ENCODE measurements around the gene SEC23IP.
A peak's percentile ranks its signal among the peaks of the same experiment; 100 is the strongest.
"Not testable (repeated sequence)": the region's sequence is repeated elsewhere in the genome, so short reads cannot be mapped to it uniquely, and the experiment has no call there.

The SEC23IP gene

GRCh38 chr10:119886070-119886469 is 6.5 kb upstream of the SEC23IP start:
- not testable (repeated sequence) for DNase-seq

GRCh38 chr10:119888715-119889114 is 3.8 kb upstream of the SEC23IP start:
- DNase-seq, result not testable (repeated sequence)

GRCh38 chr10:119889201-119889600 is 3.3 kb upstream of the SEC23IP start:
- not testable (repeated sequence) for DNase-seq

- DNase-seq, result not testable (repeated sequence)
These were observed 2.2 kb upstream of the SEC23IP start for GRCh38 chr10:119890307-119890706.

GRCh38 chr10:119891849-119892187 is 712 bp upstream of the SEC23IP start:
- DNase-seq, result not testable (repeated sequence)

- DNase-seq, result no peak
These were observed 544 bp downstream of the SEC23IP start for GRCh38 chr10:119893074-119893473.

- DNase-seq, result no peak
These were observed 1.4 kb downstream of the SEC23IP start for GRCh38 chr10:119893845-119894427.

GRCh38 chr10:119896061-119896655 is 3.6 kb downstream of the SEC23IP start:
- DNase-seq, result no peak

GRCh38 chr10:119896937-119897770 is 4.6 kb downstream of the SEC23IP start:
- no peak for DNase-seq

- DNase-seq, result no peak
These were observed 6.0 kb downstream of the SEC23IP start for GRCh38 chr10:119898577-119898976.

- no peak for DNase-seq
These were observed 11.6 kb downstream of the SEC23IP start for GRCh38 chr10:119903946-119904666.

- not testable (repeated sequence) for DNase-seq
These were observed 15.2 kb downstream of the SEC23IP start for GRCh38 chr10:119907695-119908094.

- no peak for DNase-seq
These were observed 15.6 kb downstream of the SEC23IP start for GRCh38 chr10:119908166-119908565.

- DNase-seq, result no peak
These were observed 18.2 kb downstream of the SEC23IP start for GRCh38 chr10:119910689-119911088.

- DNase-seq, result no peak
These were observed 25.2 kb downstream of the SEC23IP start for GRCh38 chr10:119917777-119918176.

GRCh38 chr10:119919271-119919670 is 26.7 kb downstream of the SEC23IP start:
- DNase-seq, result no peak

- no peak for DNase-seq
These were observed 27.3 kb downstream of the SEC23IP start for GRCh38 chr10:119919826-119920225.

GRCh38 chr10:119928411-119928810 is 35.9 kb downstream of the SEC23IP start:
- DNase-seq, result no peak

GRCh38 chr10:119931871-119932270 is 39.3 kb downstream of the SEC23IP start:
- DNase-seq, result no peak

GRCh38 chr10:119932631-119933030 is 40.1 kb downstream of the SEC23IP start:
- DNase-seq, result no peak

GRCh38 chr10:119933179-119933578 is 40.6 kb downstream of the SEC23IP start:
- peak; percentile 18 for DNase-seq

GRCh38 chr10:119940487-119940886 is 48.0 kb downstream of the SEC23IP start:
- DNase-seq, result no peak

GRCh38 chr10:119942973-119943372 is 50.4 kb downstream of the SEC23IP start:
- no peak for DNase-seq
